NCI-H1436 (cell line): Measurements from ENCODE around the gene CHAT.

Source experiments
- DNase-seq: peaks from one replicate; lab custom pipeline; 2025; lab: John Stamatoyannopoulos, UW

Gene CHAT

DNA sequence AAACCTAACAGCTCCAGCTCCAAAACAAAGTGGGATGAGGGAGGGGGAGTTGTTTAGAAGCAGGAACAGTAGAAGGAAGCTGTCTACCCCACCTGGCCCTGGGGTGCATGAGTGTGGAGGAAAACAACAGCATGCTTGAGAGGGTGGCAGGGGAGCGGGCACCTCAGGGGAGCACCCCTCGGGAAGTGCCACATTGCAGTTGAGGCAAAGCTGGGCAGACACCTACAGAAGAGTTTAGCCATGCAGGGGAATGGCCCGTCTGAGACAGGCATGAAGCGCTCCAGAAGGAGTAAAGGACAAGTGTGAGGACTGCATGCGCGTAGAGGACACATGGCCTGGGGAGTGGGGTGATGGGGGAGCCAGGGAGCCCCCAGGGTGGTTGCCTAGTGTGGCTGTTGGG, 18.1 kb downstream of the CHAT start:
- DNase-seq, result no peak

DNA sequence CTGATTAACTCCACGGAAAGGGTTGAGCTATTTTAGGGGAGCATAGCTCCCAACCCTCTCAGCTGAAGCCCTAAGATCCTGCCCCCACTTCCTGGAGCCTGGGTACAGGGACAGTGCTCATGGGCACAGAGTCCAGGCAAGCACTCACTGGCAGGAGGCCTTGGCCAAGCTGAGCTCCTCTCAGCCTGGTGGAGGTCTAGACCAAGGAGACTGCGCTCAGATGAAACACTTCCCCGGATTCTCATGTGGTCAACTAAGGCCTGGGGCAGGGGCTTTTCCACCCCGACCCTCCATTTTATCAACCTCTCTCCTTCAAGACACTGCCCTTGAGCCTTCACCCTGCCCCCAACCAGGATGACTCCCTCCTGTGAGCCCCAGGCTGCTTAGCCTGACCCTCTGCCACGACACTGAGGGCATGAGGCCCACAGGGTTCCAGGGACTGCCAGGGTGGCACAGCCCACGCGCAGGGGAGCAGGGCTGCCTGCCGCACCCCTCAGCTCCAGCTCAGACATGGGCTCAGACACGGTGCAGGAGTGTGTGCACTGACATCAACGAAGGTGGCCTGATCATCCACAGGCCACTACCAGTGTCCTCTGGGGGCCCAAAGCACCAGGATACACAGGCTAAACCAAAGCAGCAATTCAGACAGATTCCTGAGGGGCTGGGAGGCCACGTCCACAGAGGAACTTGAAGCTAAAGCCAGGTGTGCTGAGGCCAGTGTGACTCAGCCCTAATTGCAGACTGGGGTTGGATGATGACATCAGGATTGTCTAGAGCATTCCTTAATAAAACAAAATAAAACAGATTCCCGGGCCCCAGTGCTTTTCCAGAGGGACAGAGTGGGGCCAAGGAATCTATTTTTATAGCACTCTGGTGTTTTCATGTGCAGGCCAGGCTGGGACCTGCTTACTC, 18.8 kb downstream of the CHAT start:
- no peak for DNase-seq

DNA sequence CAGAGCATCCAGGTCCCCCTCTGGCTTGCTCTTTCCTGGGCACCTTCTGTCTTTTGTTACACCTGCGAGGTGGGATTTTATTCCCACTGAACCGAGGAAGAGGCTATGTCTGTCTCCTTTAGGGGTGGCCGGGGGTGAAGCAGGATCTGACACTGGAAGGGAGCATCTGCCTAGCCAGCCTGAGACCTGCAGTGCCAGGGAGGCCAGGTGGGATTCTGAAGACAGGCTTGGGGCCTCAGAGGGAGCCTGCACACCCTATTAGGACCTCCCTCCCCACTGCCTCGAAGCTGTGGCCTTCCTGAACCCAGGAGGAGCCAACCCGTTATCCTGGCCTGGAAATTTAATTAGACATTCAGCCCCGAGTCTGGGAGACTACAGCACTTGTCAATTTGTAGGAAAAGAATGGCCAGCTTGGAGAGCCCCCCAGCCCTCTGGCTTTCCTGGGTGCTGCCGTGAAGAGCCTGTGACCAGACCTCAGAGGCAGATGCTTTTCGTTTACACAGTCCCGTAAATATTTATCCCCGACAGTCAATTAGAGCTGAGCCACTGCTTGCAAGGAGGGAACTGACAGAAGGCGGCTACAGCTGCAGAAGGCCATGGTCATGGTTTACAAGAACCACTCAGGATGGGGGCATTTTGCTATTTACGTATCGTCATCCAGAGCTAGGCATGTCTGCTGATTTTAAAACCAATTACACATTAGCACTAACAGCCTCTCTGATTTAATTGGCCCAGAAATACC, 19.7 kb downstream of the CHAT start:
- no peak for DNase-seq

DNA sequence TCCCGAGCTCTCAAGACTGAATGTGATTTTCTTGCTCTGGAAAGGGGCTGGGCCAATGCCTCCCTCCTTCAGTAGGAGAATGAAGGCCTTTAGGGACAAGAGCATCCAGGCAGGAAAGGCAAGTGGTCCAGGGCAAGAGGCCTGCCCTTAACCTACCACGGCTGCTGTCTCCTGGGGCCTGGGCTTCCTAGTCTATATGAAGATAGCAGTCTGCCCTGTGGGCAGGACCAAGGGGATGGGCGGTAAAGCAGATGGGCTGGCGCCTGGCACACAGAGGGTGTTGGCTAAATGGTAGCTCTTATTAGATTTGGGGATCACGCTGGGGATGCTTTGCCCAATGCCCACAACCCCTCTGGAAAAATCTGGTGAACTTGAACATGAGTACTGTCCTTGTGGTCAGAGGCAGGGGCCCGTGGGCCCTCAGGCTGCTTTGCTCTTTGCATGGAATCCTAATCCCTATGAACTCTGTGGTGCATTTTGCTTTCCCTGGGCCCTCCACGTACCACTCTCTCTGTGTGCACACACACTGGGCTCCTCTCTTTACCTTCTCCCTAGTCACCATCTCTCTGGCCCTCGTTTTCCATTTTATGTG, 20.3 kb downstream of the CHAT start:
- no peak for DNase-seq

DNA sequence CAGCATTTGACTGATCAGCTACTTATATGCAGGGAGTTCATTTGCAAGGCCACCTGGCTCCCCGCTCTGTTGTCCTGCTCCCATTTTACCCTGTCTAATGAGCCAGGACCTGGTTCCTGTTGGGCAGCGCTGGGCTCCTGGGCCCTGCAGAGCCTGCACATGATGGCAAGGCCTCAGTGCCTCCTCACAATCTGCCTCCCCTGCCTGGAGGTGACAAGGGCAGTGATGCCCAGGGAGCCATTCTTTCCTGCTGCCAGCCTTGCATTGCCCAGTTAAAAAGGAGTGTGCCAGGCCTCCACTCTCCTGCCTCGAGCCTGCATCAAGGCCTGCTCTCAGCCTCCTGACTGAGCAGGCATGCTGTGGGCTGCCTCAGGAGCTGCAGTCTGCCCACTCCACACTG, 28.5 kb downstream of the CHAT start:
- no peak for DNase-seq

DNA sequence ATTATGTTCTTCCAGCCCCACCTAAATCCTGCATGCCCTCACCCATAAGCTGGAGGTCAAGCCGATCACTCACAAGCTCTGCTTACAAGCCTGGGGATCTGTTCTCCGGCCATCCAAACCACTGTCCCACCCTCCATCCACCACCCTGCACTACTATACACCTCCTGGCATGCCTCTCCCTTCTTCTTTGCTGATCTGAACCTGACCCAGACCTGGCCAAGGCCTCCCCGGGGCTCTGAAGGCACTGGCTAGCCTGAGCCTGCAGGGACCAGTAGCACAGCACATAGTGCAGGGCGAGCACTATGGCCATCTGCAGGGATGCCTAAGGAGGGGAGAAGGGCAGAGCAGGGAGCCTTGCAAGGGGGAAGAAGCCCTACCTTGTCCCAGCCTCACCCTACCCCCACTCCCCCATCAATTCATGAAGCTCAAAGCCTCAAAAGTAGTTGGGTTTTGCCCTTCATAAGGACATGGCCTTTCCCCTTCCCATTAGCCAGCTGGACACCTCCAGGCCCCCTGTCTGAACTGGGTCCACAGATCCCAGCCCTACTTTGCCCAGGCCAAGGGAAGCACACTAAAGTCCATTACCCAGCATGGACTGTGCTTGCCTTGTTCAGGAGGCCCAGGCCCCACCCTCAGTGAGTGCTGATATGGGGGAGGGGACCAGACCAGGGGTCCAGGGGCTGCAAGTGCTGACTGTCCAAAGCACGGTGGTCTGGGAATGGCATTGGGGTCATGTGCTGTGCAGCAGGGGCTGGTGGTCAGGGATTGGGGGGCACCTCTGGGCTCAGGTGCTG, 29.6 kb downstream of the CHAT start:
- no peak for DNase-seq

DNA sequence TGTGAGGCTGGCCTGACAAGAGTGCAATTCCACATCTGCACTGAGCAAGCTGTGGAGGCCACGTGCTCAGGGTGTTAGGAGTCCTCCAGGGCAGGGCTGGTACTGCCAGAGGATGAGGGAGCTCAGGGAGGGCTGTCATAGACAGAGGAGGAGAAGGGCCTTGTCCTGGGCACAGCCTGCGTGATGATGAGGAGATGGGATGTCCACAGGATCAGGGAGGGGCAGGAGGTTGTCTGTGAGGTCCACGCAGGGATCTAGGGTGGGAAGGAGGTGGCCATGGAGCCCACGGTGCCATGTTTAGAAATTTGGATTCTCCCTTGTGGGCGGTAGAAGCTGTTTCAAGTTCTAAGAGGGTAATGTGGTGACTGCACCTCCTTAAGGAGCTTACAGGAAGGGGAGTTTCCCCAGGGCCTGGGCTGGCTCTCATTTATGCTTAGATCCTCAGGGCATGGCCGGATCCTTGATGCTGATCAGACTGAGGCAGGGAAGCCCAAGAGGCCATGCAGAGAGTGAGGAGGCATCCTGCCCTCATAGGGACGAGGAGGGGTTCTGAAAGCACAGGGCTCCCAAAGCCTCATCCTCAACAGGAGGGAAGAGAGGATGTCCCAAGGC, 30.3 kb downstream of the CHAT start:
- no peak for DNase-seq

DNA sequence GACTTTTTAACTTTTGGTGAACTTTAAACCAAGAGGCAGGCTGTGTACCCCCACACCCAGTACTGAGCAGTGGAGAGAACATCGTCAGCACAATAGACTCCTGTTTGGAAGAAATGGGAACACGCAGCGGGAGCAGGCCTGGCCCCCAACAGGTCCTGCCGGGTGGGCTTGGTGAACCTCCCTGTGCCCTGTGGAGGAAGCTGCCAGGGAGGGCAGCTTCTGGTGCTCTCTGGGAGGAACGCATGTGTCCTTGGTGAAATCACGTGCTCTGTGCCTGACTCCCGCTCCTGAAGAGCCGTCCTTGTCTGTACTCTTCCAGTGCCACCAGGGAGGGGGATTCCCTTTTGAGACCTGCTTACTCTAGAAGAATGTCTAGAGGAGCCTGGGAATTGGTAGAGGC, 31.6 kb downstream of the CHAT start:
- no peak for DNase-seq

DNA sequence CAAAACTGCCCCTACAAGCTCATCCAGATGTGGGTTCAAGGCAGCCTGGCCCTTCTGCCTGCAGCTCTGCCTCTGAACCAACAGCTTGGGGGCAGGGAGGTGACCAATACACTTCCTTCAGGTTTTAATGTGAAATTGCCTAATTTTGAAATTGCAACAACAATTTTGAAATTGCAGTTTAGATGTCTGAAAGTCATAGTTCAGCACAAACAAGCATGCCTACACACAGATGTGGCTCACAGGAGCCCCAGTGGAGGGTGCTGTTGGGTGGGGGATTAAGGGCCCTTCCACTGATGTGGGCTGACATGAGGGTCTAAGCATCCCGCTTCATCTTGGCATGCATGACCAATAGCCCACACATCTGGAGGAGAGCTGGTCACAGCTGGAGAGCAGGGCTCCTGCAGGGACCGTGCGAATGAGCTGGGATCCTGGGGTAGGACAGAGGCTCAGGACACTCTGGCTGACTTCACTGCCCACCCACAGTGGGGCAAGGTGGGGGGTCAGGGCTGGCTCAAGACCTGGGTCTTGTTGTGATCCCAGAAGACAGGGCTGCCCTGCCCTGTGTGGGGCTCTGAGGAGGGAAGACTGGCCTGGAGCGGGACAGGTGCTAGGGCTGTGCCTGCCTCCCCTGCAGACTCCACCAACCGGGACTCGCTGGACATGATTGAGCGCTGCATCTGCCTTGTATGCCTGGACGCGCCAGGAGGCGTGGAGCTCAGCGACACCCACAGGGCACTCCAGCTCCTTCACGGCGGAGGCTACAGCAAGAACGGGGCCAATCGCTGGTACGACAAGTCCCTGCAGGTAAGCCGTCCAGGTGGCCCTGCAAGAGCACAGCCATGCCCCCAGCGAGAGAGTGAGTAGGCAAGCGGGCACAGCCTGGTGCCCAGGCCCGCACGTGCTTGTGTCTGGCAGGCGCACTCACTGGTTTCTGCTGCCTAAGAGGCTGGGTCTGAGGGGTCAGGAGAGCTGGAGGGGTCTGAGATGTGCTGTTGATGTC, 32.3 kb downstream of the CHAT start:
- DNase-seq, result no peak

DNA sequence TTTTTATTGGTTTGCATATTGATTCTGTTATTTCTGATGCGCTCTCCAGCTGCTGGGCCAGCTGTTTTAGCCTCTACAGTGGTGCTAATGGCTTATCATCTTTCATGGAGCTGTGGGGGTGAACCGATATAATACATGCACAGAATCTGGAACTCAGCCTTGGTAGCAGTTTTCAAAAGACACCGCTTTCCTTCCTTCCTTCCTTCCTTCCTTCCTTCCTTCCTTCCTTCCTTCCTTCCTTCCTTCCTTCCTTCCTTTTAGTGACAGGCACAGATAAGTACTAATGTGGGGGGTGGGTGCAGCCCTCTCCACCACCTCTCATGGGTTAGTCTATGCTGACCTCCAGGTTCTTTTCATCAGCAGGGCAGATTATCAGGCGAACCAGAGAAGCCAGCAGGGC, 33.7 kb downstream of the CHAT start:
- no peak for DNase-seq

DNA sequence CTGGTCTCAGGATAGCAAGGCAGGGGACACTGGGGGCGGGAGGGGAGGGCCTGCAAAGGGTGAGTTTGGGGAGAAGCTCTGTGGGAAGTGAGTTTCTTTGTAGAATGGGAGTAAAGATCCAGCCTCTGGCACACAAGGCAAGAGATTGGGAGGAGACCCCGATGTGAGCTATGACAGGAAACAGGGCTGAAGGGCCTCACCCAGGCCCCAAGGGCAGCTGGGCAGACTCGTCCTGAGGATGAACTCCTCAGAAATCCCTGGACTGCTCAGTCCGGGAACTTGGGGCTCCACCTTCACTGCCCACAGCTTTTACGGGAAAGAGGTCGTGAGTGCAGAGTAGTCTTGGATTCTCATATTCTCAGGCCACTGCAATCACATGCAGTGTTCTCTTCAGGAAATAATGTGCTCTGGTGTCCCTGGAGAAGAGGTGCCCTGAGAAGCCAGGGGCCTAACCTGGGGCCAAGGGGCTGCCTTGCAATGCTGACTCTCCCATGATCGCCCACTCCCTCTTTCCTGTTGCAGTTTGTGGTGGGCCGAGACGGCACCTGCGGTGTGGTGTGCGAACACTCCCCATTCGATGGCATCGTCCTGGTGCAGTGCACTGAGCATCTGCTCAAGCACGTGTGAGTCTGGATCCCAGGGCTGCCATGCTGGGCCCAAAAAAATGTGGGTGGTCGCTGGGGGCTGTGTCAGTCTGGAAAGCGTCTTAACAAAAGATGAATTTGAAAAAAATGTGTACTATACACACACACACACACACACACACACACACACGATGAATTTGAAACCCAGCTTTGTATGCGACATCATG, 34.4 kb downstream of the CHAT start:
- no peak for DNase-seq

DNA sequence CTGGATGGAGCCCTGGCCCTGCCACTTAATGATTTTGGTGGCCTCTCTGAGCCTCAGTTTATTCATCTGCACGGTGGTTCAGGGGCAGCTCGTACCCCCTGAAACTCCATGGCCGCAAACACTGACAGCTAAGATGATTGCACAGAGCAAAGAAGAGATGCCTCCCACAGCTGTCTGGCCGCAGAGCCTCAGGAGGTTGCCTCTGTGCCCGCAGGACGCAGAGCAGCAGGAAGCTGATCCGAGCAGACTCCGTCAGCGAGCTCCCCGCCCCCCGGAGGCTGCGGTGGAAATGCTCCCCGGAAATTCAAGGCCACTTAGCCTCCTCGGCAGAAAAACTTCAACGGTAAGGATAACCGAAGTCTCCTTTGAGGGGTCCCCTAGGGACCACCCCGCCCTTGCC, 35.5 kb downstream of the CHAT start:
- no peak for DNase-seq

DNA sequence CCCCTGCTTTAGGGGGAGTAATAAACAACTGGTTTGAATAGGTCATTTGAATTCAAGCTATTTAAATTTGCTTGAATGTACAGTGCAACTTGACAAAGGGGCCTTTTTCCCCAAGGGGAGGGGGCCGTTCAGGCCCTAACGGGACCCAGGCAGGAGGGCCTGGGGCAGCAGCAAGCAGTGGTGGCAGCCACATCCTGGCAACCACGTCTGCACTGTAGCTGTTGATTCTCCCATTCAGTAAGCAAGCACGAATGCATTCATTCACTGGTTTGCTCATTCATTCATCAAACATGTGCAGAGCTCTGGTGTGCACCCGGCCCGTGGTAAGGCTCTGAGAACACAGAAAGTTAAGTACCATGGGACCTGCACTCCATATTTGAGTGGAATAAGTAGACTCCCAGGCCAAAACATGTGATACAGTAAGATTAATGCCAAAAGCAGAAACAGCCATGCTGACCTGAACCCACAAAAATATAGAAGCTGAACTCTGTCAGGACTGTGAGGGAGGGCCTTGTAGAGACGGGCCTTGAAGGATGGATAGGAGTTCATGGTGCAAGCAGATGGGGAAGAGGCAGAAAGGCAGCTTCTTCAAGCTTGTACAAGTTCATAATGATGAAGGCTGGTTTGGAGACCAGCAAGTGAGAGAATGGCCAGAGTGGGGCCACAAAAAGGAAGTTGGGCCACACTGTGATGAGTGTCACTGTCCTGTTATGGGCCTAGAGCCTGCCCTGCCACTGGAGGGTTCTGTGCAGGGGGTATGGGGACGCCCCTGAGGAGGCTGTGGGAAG, 36.3 kb downstream of the CHAT start:
- no peak for DNase-seq

DNA sequence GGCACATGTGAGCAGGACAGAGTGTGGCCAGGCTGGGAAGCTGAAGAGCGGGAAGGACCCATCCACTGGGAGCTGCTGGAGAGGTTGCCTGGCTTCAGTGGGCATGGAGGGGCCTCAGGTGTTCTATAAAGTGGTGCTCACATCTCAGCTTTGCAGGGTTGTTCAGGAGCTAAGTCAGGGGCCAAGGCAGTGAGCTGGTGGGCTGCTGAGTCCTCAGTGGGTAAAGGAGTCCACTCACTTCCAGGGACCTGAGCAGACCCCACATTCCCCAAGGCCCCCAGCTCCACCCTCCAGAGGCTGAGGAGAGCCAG, 36.8 kb downstream of the CHAT start:
- no peak for DNase-seq

DNA sequence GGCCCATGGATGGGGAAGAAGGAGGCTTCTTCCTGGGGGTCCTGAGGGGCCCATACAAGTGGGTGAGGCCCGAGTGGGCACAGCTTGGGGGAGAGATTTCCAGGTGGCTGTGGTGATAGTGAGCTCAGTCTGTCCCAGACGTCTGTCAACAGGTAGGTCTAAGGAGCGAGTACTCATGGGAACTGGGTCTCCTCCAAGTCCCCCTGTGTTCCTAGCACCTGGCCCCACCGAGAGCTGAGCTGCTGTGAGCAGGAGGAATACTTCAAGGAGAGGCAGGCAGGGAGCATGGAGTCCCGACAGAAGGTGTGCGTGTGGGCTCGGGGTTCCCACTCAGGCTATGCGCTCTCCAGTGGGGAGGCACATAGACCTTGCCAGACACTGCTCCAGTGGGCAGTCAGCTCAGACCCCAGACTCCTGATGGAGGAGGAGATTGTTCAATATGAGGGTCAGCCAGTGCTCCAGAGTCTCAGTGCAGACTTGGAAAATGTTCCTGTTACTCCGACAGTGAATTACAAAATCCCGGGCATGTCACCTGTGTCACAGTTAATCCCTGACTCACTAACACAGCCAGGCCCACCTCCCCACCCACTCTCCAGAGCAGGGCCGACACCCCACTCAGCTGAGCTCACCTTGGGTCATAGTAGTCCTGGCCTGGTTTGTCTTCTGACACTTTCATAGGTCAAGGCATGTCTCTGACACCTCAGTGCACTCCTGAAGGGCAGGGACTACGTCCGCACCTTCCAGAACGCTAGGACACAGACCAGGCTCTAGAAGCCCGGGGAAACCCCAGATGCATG, 37.4 kb downstream of the CHAT start:
- DNase-seq, result no peak

DNA sequence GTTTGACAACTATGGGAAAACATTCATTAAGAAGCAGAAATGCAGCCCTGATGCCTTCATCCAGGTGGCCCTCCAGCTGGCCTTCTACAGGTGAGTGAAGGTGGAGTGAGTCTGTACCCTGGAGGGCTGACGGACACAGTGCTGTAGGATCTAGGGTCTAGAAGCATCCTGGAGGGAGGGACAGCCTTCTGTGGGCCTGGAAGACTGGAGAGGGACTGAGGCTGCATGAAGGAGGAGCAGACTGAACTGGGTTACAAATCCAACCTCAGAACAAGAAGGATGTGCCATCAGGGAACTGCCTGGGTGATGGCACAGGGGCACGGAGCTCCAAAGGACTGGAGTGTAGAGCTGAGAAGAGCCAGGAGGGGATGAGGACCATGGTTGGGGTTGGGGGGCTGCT, 38.1 kb downstream of the CHAT start:
- DNase-seq, result no peak

DNA sequence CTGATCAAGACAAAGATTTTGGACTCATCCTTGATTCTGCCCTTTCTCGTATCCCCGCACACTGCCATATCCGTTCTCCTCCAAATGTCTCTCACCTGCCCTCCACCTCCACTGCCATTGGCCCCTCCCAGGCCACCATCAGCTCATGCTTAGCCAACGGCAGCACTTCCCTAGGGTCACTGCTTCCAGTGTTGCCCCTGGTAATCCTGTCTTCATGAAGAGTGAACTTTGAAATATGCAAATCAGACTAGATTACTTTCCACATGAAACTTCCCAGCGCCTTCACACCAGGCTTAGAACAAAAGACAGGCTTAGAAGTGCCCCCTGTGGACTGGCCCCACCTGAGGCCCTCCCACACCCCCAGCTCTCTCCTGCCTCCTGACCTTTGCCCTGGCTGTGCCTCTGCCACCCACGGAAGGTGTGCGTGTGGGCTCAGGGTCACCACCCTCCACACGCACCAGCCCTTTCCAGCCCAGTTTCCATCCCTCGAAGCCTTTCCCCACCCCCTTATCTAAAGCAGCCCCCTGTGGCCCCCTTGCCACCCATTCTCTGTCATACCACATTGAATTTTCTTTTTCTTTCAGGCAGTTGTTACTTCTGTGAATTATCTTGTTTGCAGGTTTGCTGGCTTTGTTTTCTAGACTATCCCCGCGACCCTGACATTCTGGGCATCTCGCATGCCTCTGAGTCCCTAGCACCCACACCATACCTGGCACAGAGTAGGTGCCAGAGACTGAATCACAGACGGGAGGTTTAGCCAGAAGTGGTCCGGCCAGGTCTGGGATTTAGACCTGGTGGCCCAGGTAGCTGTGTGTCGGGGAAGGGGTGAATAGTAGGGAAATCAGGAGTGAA, 38.8 kb downstream of the CHAT start:
- DNase-seq, result no peak
